Prostate gland (tissue), 2 donors: ENCODE results near the gene NAV2.

Experiments used
- CTCF ChIP-seq, 4 experiments: fragments of 200-600 bp in 2 of 4; fragments of 450-650 bp in 2 of 4; sonication (generic) in 2 of 4; IDR thresholded peaks; 1 replicate in 3 of 4; 2 replicates in 1 of 4; pipeline ENCODE4 v1.5.1; 2016 to 2019; ENCODE audit warnings: antibody characterized with exemption in 4 of 4, mild to moderate bottlenecking in 2 of 4, moderate library complexity in 2 of 4
- POLR2A ChIP-seq: fragments of 450-650 bp; IDR thresholded peaks from one replicate; pipeline ENCODE4 v1.6.1; 2016; ENCODE audit warnings: antibody characterized with exemption, mild to moderate bottlenecking
- POLR2AphosphoS5 ChIP-seq: sonication (generic); formaldehyde crosslinking; IDR thresholded peaks from one replicate; pipeline ENCODE4 v1.6.1; 2017; ENCODE audit warnings: antibody characterized with exemption

GRCh38 chr11:19992998-19993397 is 280.4 kb downstream of the NAV2 start:
- TF ChIP-seq POLR2A (no peak), CTCF (IDR thresholded peaks at IDR 0.05) (no peak), POLR2AphosphoS5 (no peak)
